Panc1 (cell line): ENCODE measurements around the gene RGS3. TPM values are rescaled to one million over a fixed set of nuclear protein-coding genes. Genes with fewer than 3 reads are reported as not detected.

Experiments used
- ATAC-seq: fragments of 200-7000 bp; cut with Tn5 transposase; 2 replicates; pipeline ENCODE4 v1.9.1; 2020; ENCODE audit warnings: mild to moderate bottlenecking, moderate library complexity
- BruUV-seq: library from RNA; stranded (reverse); fragments of 400-500 nt; replicated peaks from 2 replicates; lab custom pipeline; 2021; lab: Mats Ljungman, UMichigan
- CTCF ChIA-PET: fragments of 300-600 bp; sonication (Branson Sonifier 250); formaldehyde crosslinking; loops from one replicate; lab custom pipeline; 2022; ENCODE audit warnings: antibody characterized with exemption; lab: Charles Lee
- POLR2A ChIA-PET: fragments of 300-600 bp; sonication (Branson Sonifier 250); formaldehyde crosslinking; loops from one replicate; lab custom pipeline; 2022; ENCODE audit warnings: antibody characterized with exemption; lab: Charles Lee
- DNase-seq: peaks from one replicate; pipeline ENCODE4 v3.0.0-alpha.2; 2010; ENCODE audit warnings: low read depth, low spot score
- H3K27ac ChIP-seq: 2 replicates; pipeline ENCODE4 v1.5.1; 2011; ENCODE audit warnings: mild to moderate bottlenecking, low read length, inconsistent platforms
- H3K27me3 ChIP-seq: fragments of 200-500 bp; sonication (Bioruptor generic); 2 replicates; pipeline ENCODE4 v1.6.0; 2014; ENCODE audit warnings: low read length, inconsistent platforms; ENCODE audit not compliant: control insufficient read depth, insufficient read depth
- H3K36me3 ChIP-seq: fragments of 200-500 bp; sonication (Bioruptor generic); 2 replicates; pipeline ENCODE4 v1.5.1; 2014; ENCODE audit warnings: inconsistent platforms, mild to moderate bottlenecking, low read length, moderate library complexity; ENCODE audit not compliant: control insufficient read depth, insufficient read depth
- H3K4me1 ChIP-seq: 2 replicates; pipeline ENCODE4 v1.5.1; 2011; ENCODE audit warnings: inconsistent platforms, mild to moderate bottlenecking, low read length, moderate library complexity; ENCODE audit not compliant: control insufficient read depth, insufficient read depth
- H3K4me3 ChIP-seq, 2 experiments: 2 replicates each; pipeline ENCODE4 v1.5.1; 2011 to 2012; ENCODE audit warnings: low read depth in 2 of 2, low read length in 2 of 2, mild to moderate bottlenecking in 2 of 2, inconsistent platforms in 1 of 2, moderate library complexity in 1 of 2
- H3K9me3 ChIP-seq: fragments of 200-500 bp; sonication (Bioruptor generic); 2 replicates; pipeline ENCODE4 v1.5.1; 2014; ENCODE audit warnings: low read depth, mild to moderate bottlenecking, inconsistent platforms, low read length, moderate library complexity; ENCODE audit not compliant: control insufficient read depth, insufficient read depth
- POLR2AphosphoS5 ChIP-seq: IDR thresholded peaks from 2 replicates; pipeline ENCODE4 v1.6.1; 2012; ENCODE audit warnings: mild to moderate bottlenecking, low read depth, low read length, moderate library complexity
- SIN3A ChIP-seq: IDR thresholded peaks from 2 replicates; pipeline ENCODE4 v1.6.1; 2012; ENCODE audit warnings: low read depth, mild to moderate bottlenecking, low read length, moderate library complexity, borderline replicate concordance; ENCODE audit not compliant: insufficient read depth
- TCF7L2 ChIP-seq: IDR thresholded peaks from 2 replicates; pipeline ENCODE4 v1.6.1; 2011; ENCODE audit warnings: mild to moderate bottlenecking, low read depth, low read length, inconsistent platforms
- in situ Hi-C: cut with HindIII; loops from 2 replicates; pipeline ENCODE4 v1.10.0; 2016; ENCODE audit warnings: low sequenced_read_pairs, low pct_unique_long_range_greater_than_20kb
- intact Hi-C: fragments of 100-400 bp; cut with micrococcal nuclease; formaldehyde crosslinking; loops from one replicate; pipeline ENCODE4 v1.10.0; 2022; ENCODE audit not compliant: unreplicated experiment
- total RNA-seq: library from RNA; stranded (reverse); gene quantifications from one replicate; pipeline ENCODE4 v1.2.1, GENCODE V29; 2021; ENCODE audit not compliant: unreplicated experiment
- TF ChIP-seq, protein P1 (sequence below), 2 experiments: IDR thresholded peaks; 2 replicates each; pipeline ENCODE4 v1.6.1; 2011 to 2012; ENCODE audit warnings: low read depth in 2 of 2, control low read depth in 1 of 2, low read length in 1 of 2, mild to moderate bottlenecking in 1 of 2, moderate library complexity in 1 of 2; ENCODE audit not compliant: insufficient read depth in 1 of 2
- TF ChIP-seq, protein P2 (sequence below): fragments of 450-650 bp; IDR thresholded peaks from 2 replicates; pipeline ENCODE4 v1.5.1; 2017; ENCODE audit warnings: mild to moderate bottlenecking

RGS3 gene
- total RNA-seq, 1 experiment from 2014 or later: 15.1 TPM

DNA sequence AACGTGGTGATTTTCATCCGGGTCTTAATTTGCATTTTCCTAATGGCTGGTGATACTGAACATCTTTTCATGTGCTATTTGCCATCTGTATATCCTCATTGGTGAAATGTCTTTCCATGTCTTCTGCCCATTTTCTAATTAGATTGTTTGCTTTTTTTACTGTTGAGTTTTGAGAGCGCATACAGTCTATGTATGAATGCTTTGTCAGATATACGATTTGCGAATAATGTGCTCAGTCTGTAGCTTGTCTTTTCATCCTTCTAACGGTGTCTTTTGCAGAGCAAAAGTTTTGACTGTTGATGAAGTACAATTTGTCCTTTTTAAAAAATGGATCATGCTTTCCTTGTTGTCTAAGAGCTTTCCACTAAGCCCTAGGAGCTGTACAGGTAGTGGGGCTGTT, 143.0 kb downstream of the RGS3 start:
- BruUV-seq: no TSS peak
- no peaks in the 10 kb centered on the region for H3K36me3 ChIP-seq
- DNase-seq (no peak), ATAC-seq (no peak)
- intact Hi-C loops: no loop called here
- TF ChIP-seq, protein P1, sequence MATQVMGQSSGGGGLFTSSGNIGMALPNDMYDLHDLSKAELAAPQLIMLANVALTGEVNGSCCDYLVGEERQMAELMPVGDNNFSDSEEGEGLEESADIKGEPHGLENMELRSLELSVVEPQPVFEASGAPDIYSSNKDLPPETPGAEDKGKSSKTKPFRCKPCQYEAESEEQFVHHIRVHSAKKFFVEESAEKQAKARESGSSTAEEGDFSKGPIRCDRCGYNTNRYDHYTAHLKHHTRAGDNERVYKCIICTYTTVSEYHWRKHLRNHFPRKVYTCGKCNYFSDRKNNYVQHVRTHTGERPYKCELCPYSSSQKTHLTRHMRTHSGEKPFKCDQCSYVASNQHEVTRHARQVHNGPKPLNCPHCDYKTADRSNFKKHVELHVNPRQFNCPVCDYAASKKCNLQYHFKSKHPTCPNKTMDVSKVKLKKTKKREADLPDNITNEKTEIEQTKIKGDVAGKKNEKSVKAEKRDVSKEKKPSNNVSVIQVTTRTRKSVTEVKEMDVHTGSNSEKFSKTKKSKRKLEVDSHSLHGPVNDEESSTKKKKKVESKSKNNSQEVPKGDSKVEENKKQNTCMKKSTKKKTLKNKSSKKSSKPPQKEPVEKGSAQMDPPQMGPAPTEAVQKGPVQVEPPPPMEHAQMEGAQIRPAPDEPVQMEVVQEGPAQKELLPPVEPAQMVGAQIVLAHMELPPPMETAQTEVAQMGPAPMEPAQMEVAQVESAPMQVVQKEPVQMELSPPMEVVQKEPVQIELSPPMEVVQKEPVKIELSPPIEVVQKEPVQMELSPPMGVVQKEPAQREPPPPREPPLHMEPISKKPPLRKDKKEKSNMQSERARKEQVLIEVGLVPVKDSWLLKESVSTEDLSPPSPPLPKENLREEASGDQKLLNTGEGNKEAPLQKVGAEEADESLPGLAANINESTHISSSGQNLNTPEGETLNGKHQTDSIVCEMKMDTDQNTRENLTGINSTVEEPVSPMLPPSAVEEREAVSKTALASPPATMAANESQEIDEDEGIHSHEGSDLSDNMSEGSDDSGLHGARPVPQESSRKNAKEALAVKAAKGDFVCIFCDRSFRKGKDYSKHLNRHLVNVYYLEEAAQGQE (IDR thresholded peaks at IDR 0.05; ENCODE audit: insufficient read depth in 1 of 2, low read depth in 2 of 2, low read length in 1 of 2): no peak
- no peak for TF ChIP-seq POLR2AphosphoS5
- no peak for TF ChIP-seq SIN3A
- TF ChIP-seq, protein P2, sequence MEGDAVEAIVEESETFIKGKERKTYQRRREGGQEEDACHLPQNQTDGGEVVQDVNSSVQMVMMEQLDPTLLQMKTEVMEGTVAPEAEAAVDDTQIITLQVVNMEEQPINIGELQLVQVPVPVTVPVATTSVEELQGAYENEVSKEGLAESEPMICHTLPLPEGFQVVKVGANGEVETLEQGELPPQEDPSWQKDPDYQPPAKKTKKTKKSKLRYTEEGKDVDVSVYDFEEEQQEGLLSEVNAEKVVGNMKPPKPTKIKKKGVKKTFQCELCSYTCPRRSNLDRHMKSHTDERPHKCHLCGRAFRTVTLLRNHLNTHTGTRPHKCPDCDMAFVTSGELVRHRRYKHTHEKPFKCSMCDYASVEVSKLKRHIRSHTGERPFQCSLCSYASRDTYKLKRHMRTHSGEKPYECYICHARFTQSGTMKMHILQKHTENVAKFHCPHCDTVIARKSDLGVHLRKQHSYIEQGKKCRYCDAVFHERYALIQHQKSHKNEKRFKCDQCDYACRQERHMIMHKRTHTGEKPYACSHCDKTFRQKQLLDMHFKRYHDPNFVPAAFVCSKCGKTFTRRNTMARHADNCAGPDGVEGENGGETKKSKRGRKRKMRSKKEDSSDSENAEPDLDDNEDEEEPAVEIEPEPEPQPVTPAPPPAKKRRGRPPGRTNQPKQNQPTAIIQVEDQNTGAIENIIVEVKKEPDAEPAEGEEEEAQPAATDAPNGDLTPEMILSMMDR: no peak
- TF ChIP-seq TCF7L2: no peak
- in situ Hi-C loops: no loop called here
- no peaks in the 10 kb centered on the region for H3K27me3 ChIP-seq
- ChIA-PET POLR2A (no interaction called here), CTCF (no interaction called here)
- H3K4me3 ChIP-seq: no peak overlapping the region
- no peak overlapping the region for H3K27ac ChIP-seq
- H3K9me3 ChIP-seq: no peaks in the 10 kb centered on the region
- H3K4me1 ChIP-seq: no peaks in the 10 kb centered on the region

GRCh38 chr9:113608082-113608685, 144.7 kb downstream of the RGS3 start:
- H3K4me1 ChIP-seq: no peaks in the 10 kb centered on the region
- H3K36me3 ChIP-seq: no peaks in the 10 kb centered on the region
- in situ Hi-C loops: no loop called here
- H3K27ac ChIP-seq: no peak overlapping the region
- DNase-seq: no peak
- no peaks in the 10 kb centered on the region for H3K9me3 ChIP-seq
- CTCF ChIA-PET: interaction anchor here (0.6 kb wide), 1 partner anchor 45 kb away, joined by 3 read pairs; no protein-coding TSS in a partner anchor
- H3K27me3 ChIP-seq: no peaks in the 10 kb centered on the region
- POLR2A ChIA-PET: no interaction called here
- BruUV-seq: no TSS peak
- TF ChIP-seq POLR2AphosphoS5: no peak
- TF ChIP-seq, protein P1 (IDR thresholded peaks at IDR 0.05; ENCODE audit: insufficient read depth in 1 of 2, low read depth in 2 of 2, low read length in 1 of 2): no peak
- TF ChIP-seq TCF7L2: no peak
- TF ChIP-seq SIN3A: no peak
- TF ChIP-seq, protein P2: no peak
- no peak overlapping the region for H3K4me3 ChIP-seq
- ATAC-seq: no peak
- intact Hi-C loops: no loop called here
